Activated CD8-positive, alpha-beta memory T cell treated with anti-CD3 and anti-CD28 coated beads for 1 hour (primary cell): ENCODE measurements around the gene FMN1.

Source experiments
- DNase-seq, 2 donors: peaks; one replicate each; pipeline ENCODE4 v3.0.0-alpha.2; 2020; ENCODE audit warnings: low read depth in 1 of 2; ENCODE audit errors: extremely low read depth in 1 of 2

The FMN1 gene

GRCh38 chr15:32941823-32942222 is 252.7 kb downstream of the FMN1 start:
- no peak for DNase-seq

- DNase-seq, result no peak
These were observed 257.5 kb downstream of the FMN1 start for GRCh38 chr15:32936976-32937375.

GRCh38 chr15:32936283-32936918 is 258.1 kb downstream of the FMN1 start:
- DNase-seq, result no peak

- no peak for DNase-seq
These were observed 259.4 kb downstream of the FMN1 start for GRCh38 chr15:32935139-32935538.

GRCh38 chr15:32933236-32933635 is 261.3 kb downstream of the FMN1 start:
- no peak for DNase-seq

GRCh38 chr15:32928876-32929275 is 265.6 kb downstream of the FMN1 start:
- DNase-seq, result no peak

GRCh38 chr15:32927124-32927523 is 267.4 kb downstream of the FMN1 start:
- DNase-seq, result no peak

- DNase-seq, result no peak
These were observed 271.3 kb downstream of the FMN1 start for GRCh38 chr15:32923176-32923575.

GRCh38 chr15:32922541-32922940 is 272.0 kb downstream of the FMN1 start:
- no peak for DNase-seq

GRCh38 chr15:32919749-32920414 is 274.6 kb downstream of the FMN1 start:
- no peak for DNase-seq

- no peak for DNase-seq
These were observed 276.0 kb downstream of the FMN1 start for GRCh38 chr15:32918547-32918946.

- DNase-seq, result no peak
These were observed 283.7 kb downstream of the FMN1 start for GRCh38 chr15:32910839-32911238.

- no peak for DNase-seq
These were observed 285.1 kb downstream of the FMN1 start for GRCh38 chr15:32909431-32909830.

- no peak for DNase-seq
These were observed 285.6 kb downstream of the FMN1 start for GRCh38 chr15:32908872-32909271.

GRCh38 chr15:32908135-32908801 is 286.2 kb downstream of the FMN1 start:
- no peak for DNase-seq

- no peak for DNase-seq
These were observed 289.0 kb downstream of the FMN1 start for GRCh38 chr15:32905481-32905880.

GRCh38 chr15:32904448-32904847 is 290.1 kb downstream of the FMN1 start:
- no peak for DNase-seq

- no peak for DNase-seq
These were observed 290.8 kb downstream of the FMN1 start for GRCh38 chr15:32903591-32904290.

GRCh38 chr15:32901995-32902394 is 292.5 kb downstream of the FMN1 start:
- DNase-seq, result no peak

GRCh38 chr15:32901192-32901591 is 293.3 kb downstream of the FMN1 start:
- DNase-seq, result no peak

GRCh38 chr15:32899126-32899596 is 295.4 kb downstream of the FMN1 start:
- DNase-seq, result no peak
